OCI-LY1 (cell line): ENCODE measurements around the gene CEP112.

Experiments
- H2AFZ ChIP-seq: fragments of 200-600 bp; sonication (generic), shearing (Covaris generic); 2 replicates; pipeline ENCODE4 v1.6.0; 2014; ENCODE audit warnings: antibody characterized with exemption, mild to moderate bottlenecking, low read length
- H3F3A ChIP-seq: fragments of 200-600 bp; sonication (generic), shearing (Covaris generic); 2 replicates; pipeline ENCODE4 v1.6.0; 2014; ENCODE audit warnings: mild to moderate bottlenecking, antibody characterized with exemption, low read length, moderate library complexity; ENCODE audit not compliant: insufficient read depth
- H3K27ac ChIP-seq: fragments of 200-600 bp; sonication (generic); 2 replicates; pipeline ENCODE4 v1.5.1; 2014; ENCODE audit warnings: low read length, mixed run types, mild to moderate bottlenecking, low read depth; ENCODE audit not compliant: poor library complexity, severe bottlenecking
- H3K27me3 ChIP-seq: fragments of 200-600 bp; sonication (generic); 2 replicates; pipeline ENCODE4 v1.6.0; 2014; ENCODE audit warnings: antibody characterized with exemption, mild to moderate bottlenecking, low read length, moderate library complexity; ENCODE audit not compliant: insufficient read depth
- H3K36me3 ChIP-seq: fragments of 200-600 bp; sonication (generic); 2 replicates; pipeline ENCODE4 v1.6.1; 2014; ENCODE audit warnings: mild to moderate bottlenecking, antibody characterized with exemption, low read length, moderate library complexity, mixed read lengths; ENCODE audit not compliant: insufficient read depth
- H3K4me1 ChIP-seq: fragments of 200-600 bp; sonication (generic); 2 replicates; pipeline ENCODE4 v1.5.1; 2014; ENCODE audit warnings: mild to moderate bottlenecking, low read length, moderate library complexity; ENCODE audit not compliant: insufficient read depth, severe bottlenecking
- H3K4me2 ChIP-seq: fragments of 200-600 bp; sonication (generic), shearing (Covaris generic); 2 replicates; pipeline ENCODE4 v1.6.1; 2014; ENCODE audit warnings: low read length
- H3K4me3 ChIP-seq: fragments of 200-600 bp; sonication (generic); 2 replicates; pipeline ENCODE4 v1.5.1; 2014; ENCODE audit warnings: low read length, low read depth, mild to moderate bottlenecking, mixed read lengths; ENCODE audit not compliant: poor library complexity, severe bottlenecking
- H3K79me2 ChIP-seq: fragments of 200-600 bp; shearing (Covaris generic); 2 replicates; pipeline ENCODE4 v1.6.1; 2016; ENCODE audit warnings: mixed run types, low read length, mixed read lengths; ENCODE audit not compliant: insufficient read depth
- H3K9ac ChIP-seq: fragments of 200-600 bp; sonication (generic), shearing (Covaris generic); 2 replicates; pipeline ENCODE4 v1.6.1; 2014; ENCODE audit warnings: mild to moderate bottlenecking, low read length, mixed read lengths
- H3K9me2 ChIP-seq: fragments of 200-600 bp; sonication (generic), shearing (Covaris generic); 2 replicates; pipeline ENCODE4 v1.6.1; 2014; ENCODE audit warnings: low read depth, mild to moderate bottlenecking, low read length, mixed read lengths
- H3K9me3 ChIP-seq: fragments of 200-600 bp; shearing (Covaris generic); 2 replicates; pipeline ENCODE4 v1.6.1; 2014; ENCODE audit warnings: low read length, mixed read lengths
- H4K20me1 ChIP-seq: fragments of 200-600 bp; sonication (generic), shearing (Covaris generic); 2 replicates; pipeline ENCODE4 v1.6.0; 2016; ENCODE audit warnings: mild to moderate bottlenecking, low read length; ENCODE audit not compliant: insufficient read depth
- CTCF ChIP-seq: fragments of 200-600 bp; sonication (generic), shearing (Covaris generic); IDR thresholded peaks from 2 replicates; pipeline ENCODE4 v1.5.1; 2017; ENCODE audit warnings: mild to moderate bottlenecking, antibody characterized with exemption, low read length, moderate library complexity, mixed read lengths
- EZH2 ChIP-seq: fragments of 200-600 bp; sonication (generic), shearing (Covaris generic); IDR thresholded peaks from 2 replicates; pipeline ENCODE4 v1.8.0; 2017; ENCODE audit warnings: borderline replicate concordance, mixed run types, mild to moderate bottlenecking, antibody characterized with exemption, low read length, moderate library complexity, mixed read lengths

The CEP112 gene

GRCh38 chr17:65772989-65773388, 418.9 kb downstream of the CEP112 start:
- no peaks in the 10 kb centered on the region for H3K79me2 ChIP-seq
- H3K9me3 ChIP-seq, result no peaks in the 10 kb centered on the region
- H3K9me2 ChIP-seq, result no peaks in the 10 kb centered on the region
- no peaks in the 10 kb centered on the region for H3F3A ChIP-seq
- no peak overlapping the region for H3K4me3 ChIP-seq
- no peak for TF ChIP-seq EZH2
- no peak for TF ChIP-seq CTCF
- no peak overlapping the region for H2AFZ ChIP-seq
- no peaks in the 10 kb centered on the region for H3K36me3 ChIP-seq
- no peak overlapping the region for H3K9ac ChIP-seq
- H3K27me3 ChIP-seq, result no peaks in the 10 kb centered on the region
- H3K27ac ChIP-seq, result no peak overlapping the region
- H3K4me2 ChIP-seq, result no peak overlapping the region
- no peaks in the 10 kb centered on the region for H4K20me1 ChIP-seq
- no peaks in the 10 kb centered on the region for H3K4me1 ChIP-seq

GRCh38 chr17:65771704-65772103, 420.2 kb downstream of the CEP112 start:
- no peaks in the 10 kb centered on the region for H3K4me1 ChIP-seq
- H2AFZ ChIP-seq, result no peak overlapping the region
- H3K9ac ChIP-seq, result no peak overlapping the region
- no peak overlapping the region for H3K27ac ChIP-seq
- no peak for TF ChIP-seq CTCF
- no peaks in the 10 kb centered on the region for H3K9me2 ChIP-seq
- no peaks in the 10 kb centered on the region for H4K20me1 ChIP-seq
- no peaks in the 10 kb centered on the region for H3K79me2 ChIP-seq
- no peaks in the 10 kb centered on the region for H3K9me3 ChIP-seq
- H3K27me3 ChIP-seq, result no peaks in the 10 kb centered on the region
- H3K4me3 ChIP-seq, result no peak overlapping the region
- H3F3A ChIP-seq, result no peaks in the 10 kb centered on the region
- H3K4me2 ChIP-seq, result no peak overlapping the region
- H3K36me3 ChIP-seq, result no peaks in the 10 kb centered on the region

- H3K9me2 ChIP-seq, result no peaks in the 10 kb centered on the region
- H3K4me3 ChIP-seq, result no peak overlapping the region
- H3K4me2 ChIP-seq, result no peak overlapping the region
- no peaks in the 10 kb centered on the region for H3K36me3 ChIP-seq
- H3K9ac ChIP-seq, result no peak overlapping the region
- TF ChIP-seq CTCF (no peak), EZH2 (no peak)
- H3K4me1 ChIP-seq, result no peaks in the 10 kb centered on the region
- H3K79me2 ChIP-seq, result no peaks in the 10 kb centered on the region
- H3K9me3 ChIP-seq, result no peaks in the 10 kb centered on the region
- no peaks in the 10 kb centered on the region for H3F3A ChIP-seq
- no peaks in the 10 kb centered on the region for H3K27me3 ChIP-seq
- no peak overlapping the region for H2AFZ ChIP-seq
- no peaks in the 10 kb centered on the region for H4K20me1 ChIP-seq
- H3K27ac ChIP-seq, result no peak overlapping the region
These were observed 428.1 kb downstream of the CEP112 start for GRCh38 chr17:65763786-65764185.
